GM18909 (cell line): ENCODE data around the gene RAE1.

Experiments
- ATAC-seq: cut with Tn5 transposase; IDR thresholded peaks from one replicate; pipeline ENCODE4 v1.9.1; 2021; ENCODE audit warnings: mild to moderate bottlenecking; ENCODE audit not compliant: unreplicated experiment, poor library complexity

Gene RAE1

GRCh38 chr20:57396984-57397692 is 46.1 kb downstream of the RAE1 start:
- ATAC-seq: no peak

GRCh38 chr20:57397693-57398108 is 46.6 kb downstream of the RAE1 start:
- ATAC-seq: peak; percentile 1

- peak; percentile 70 for ATAC-seq
Measured at GRCh38 chr20:57398231-57398821, 47.3 kb downstream of the RAE1 start.

- no peak for ATAC-seq
Measured at GRCh38 chr20:57398901-57399535, 48.0 kb downstream of the RAE1 start.

GRCh38 chr20:57399587-57400155 is 48.6 kb downstream of the RAE1 start:
- ATAC-seq: no peak

- ATAC-seq: no peak
Measured at GRCh38 chr20:57400231-57400701, 49.2 kb downstream of the RAE1 start.

- ATAC-seq: peak; percentile 26
Measured at GRCh38 chr20:57400821-57401564, 49.9 kb downstream of the RAE1 start.

- ATAC-seq: no peak
Measured at GRCh38 chr20:57401565-57401918, 50.5 kb downstream of the RAE1 start.

- no peak for ATAC-seq
Measured at GRCh38 chr20:57402206-57403125, 51.4 kb downstream of the RAE1 start.

- no peak for ATAC-seq
Measured at GRCh38 chr20:57403216-57403615, 52.2 kb downstream of the RAE1 start.

GRCh38 chr20:57404006-57404405 is 53.0 kb downstream of the RAE1 start:
- ATAC-seq: no peak

- ATAC-seq: no peak
Measured at GRCh38 chr20:57404419-57405072, 53.5 kb downstream of the RAE1 start.

- ATAC-seq: no peak
Measured at GRCh38 chr20:57405236-57406016, 54.4 kb downstream of the RAE1 start.

GRCh38 chr20:57407541-57407956 is 56.5 kb downstream of the RAE1 start:
- ATAC-seq: no peak

- ATAC-seq: no peak
Measured at GRCh38 chr20:57408131-57408530, 57.1 kb downstream of the RAE1 start.

GRCh38 chr20:57408536-57409233 is 57.6 kb downstream of the RAE1 start:
- ATAC-seq: no peak

GRCh38 chr20:57409316-57409671 is 58.2 kb downstream of the RAE1 start:
- ATAC-seq: no peak
